Pericardium fibroblast (primary cell): ENCODE results near the gene PSTPIP2. TPM values are rescaled to one million over a fixed set of nuclear protein-coding genes. Genes with fewer than 3 reads are reported as not detected.

Experiments used
- total RNA-seq: library from RNA; depleted of rRNA; stranded (reverse); fragments of >200 nt; gene quantifications from 2 replicates; pipeline ENCODE4 v1.2.3, GENCODE V29; 2015

Gene PSTPIP2, protein sequence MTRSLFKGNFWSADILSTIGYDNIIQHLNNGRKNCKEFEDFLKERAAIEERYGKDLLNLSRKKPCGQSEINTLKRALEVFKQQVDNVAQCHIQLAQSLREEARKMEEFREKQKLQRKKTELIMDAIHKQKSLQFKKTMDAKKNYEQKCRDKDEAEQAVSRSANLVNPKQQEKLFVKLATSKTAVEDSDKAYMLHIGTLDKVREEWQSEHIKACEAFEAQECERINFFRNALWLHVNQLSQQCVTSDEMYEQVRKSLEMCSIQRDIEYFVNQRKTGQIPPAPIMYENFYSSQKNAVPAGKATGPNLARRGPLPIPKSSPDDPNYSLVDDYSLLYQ
- 1.5 and 4.3 TPM in 2 replicates for total RNA-seq

DNA sequence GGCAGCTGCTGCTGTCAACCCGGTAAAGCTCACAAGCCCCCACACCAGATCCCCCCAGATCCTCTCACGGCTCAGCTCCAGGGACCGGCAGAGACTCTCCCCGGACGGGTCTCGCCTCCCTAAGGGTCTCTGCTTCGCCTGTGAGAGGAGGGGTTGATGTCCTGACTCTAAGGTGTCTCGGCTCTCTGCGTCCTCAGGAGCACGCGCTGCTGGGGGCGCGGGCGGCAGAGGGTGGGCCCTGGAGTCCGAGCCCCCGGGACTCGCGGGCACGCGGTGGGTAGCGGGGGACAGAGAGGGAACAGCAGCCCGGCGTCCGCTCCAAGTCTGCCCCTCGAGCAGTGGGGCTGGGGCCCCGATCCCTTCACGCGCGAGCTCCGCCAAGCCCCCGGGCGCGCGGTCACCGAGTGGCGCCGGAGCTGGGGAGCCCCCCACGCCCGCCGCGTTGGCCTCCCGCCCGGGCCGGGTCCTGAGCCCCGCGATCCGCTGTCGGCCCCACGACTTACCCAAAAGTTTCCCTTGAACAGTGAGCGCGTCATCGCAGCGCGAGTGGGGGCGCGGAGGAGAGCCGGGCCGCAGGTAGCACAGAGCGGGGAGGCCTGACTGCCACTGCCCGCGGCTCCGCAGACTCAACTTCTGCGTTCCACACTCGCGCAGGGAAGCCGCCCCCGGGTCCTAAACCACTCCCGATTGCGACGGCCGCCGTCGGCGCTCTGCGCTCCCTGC lies at the start of gene PSTPIP2:
Gene PSTPIP2 (minus strand): TSS at position 608 of the 723 bp plus-strand sequence. CDS start 72 bp downstream, at position 536.

GRCh38 chr18:46104128-46104911 lies 32.3 kb upstream of the PSTPIP2 start, which contains the start of gene HAUS1:
TSS of gene HAUS1 (plus strand) at chr18:46104385. CDS start at chr18:46104412, 27 bp downstream.

GRCh38 chr18:46097801-46098615 lies 25.9 kb upstream of the PSTPIP2 start, which contains the start of gene ATP5F1A:
TSS of gene ATP5F1A (minus strand) at chr18:46098296. CDS start at chr18:46098231, 65 bp downstream.

DNA sequence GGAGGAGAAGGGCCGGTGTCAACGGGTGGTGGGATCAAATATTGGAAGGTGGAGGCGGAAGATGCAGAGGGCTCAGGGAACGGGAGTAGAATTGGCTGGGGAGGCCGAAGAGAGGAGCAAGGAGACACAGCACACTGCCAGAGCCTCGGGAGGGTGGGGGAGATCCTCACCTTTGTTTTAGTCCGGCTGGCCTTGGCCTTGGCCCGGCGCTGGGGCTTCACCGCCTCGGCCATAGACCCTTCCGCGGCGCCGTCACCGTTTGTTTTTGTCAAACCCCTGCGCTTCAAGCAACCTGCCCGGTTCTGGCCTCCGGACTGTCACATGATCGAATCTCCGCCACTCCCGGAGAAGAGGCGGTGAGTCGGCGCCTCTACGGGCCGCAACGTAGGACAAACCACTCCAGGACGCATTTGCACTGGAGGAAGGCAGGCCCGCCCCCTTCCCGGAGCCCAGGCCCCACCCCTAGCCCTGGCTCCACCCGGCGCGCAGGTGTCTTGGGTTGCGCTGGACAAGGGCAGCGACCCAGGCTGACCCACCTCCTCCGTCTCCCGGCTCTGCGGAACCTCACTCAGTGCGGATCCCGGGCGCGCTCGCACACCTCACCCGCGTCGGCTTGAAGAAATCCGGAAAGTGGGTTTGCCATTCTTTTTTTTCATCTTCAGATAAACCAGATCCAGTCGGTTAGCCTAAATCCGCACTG lies 104.9 kb downstream of the PSTPIP2 start, which contains the start of gene EPG5:
Gene EPG5 (minus strand): TSS at position 323 of the 700 bp plus-strand sequence. CDS start 90 bp downstream, at position 233.

Other genes with a start within 250 kb of the PSTPIP2 start
- gene SIGLEC15, start 246.6 kb downstream of the PSTPIP2 start, total RNA-seq = not detected in 2 replicates
- gene EPG5, start 104.9 kb downstream of the PSTPIP2 start, total RNA-seq = 14.1 and 14.5 TPM in 2 replicates
- gene ATP5F1A, start 26.0 kb upstream of the PSTPIP2 start, total RNA-seq = 510 and 663 TPM in 2 replicates
- gene HAUS1, start 32.1 kb upstream of the PSTPIP2 start, total RNA-seq = 59.3 and 73.3 TPM in 2 replicates